OCI-LY3 (cell line): ENCODE measurements around the gene C3orf33.

Experiments
- CTCF ChIP-seq: fragments of 200-600, 300-600 bp; sonication (generic); IDR thresholded peaks from 2 replicates; pipeline ENCODE4 v1.5.1; 2014; ENCODE audit warnings: antibody characterized with exemption, low read length, low read depth
- EZH2phosphoT487 ChIP-seq: fragments of 200-600 bp; shearing (Covaris generic); IDR thresholded peaks from 2 replicates; pipeline ENCODE4 v1.6.1; 2018; ENCODE audit warnings: antibody characterized with exemption, mixed run types, low read depth

- TF ChIP-seq CTCF (no peak), EZH2phosphoT487 (no peak)
Observed at GRCh38 chr3:155742349-155742965, 63.6 kb downstream of the C3orf33 start.
